ENCODE data around the gene POLR1H. TPM values are rescaled to one million over a fixed set of nuclear protein-coding genes. Genes with fewer than 3 reads are reported as not detected.

POLR1H gene
- total and polyA plus RNA-seq, 5 donors from 2014 or later: 37.8 to 133 (median 120) TPM

GRCh38 chr6:30100585-30101443 is 39.7 kb downstream of the POLR1H start:
- H3K4me1 Mint-ChIP-seq: peaks cover 14 to 57% (median 32%) of the 10 kb centered on the region in 4 donors
- no peaks in the 10 kb centered on the region for H3K9me3 ChIP-seq (ENCODE audit: control insufficient read depth in 2 of 2, low read length in 2 of 2)
- H3K27ac Mint-ChIP-seq: peak overlapping the region in 2 of 3 donors; percentile 8 to 59
- peaks cover 0 to 3% (median 0%) of the 10 kb centered on the region in 7 donors for H3K9me3 Mint-ChIP-seq
- H3K36me3 Mint-ChIP-seq: no peaks in the 10 kb centered on the region
- DNase-seq (peak in 2 of 3 donors; percentile 10 to 13), ATAC-seq (ENCODE audit: low read depth in 2 of 2) (no peak)
- peak overlapping the region; percentile 73 for H3K4me3 ChIP-seq (ENCODE audit: low read depth, low read length)
- H3K36me3 ChIP-seq (ENCODE audit: control insufficient read depth, insufficient read depth, low read length): no peaks in the 10 kb centered on the region
- H3K27ac ChIP-seq (ENCODE audit: insufficient read depth, low read length, poor library complexity, severe bottlenecking): no peak overlapping the region
- peaks cover 52% of the 10 kb centered on the region for H3K27me3 ChIP-seq (ENCODE audit: control insufficient read depth, insufficient read depth, low read length)
- peaks cover 37% of the 10 kb centered on the region for H3K4me1 ChIP-seq (ENCODE audit: control insufficient read depth, insufficient read depth, low read length, poor library complexity, severe bottlenecking)
- H3K27me3 Mint-ChIP-seq: peaks cover 81% of the 10 kb centered on the region
- peak overlapping the region; percentile 66 to 92 (median 90) for H3K4me3 Mint-ChIP-seq

- Mint-ChIP-seq H3K9me3 (peaks cover 0 to 3% (median 0%) of the 10 kb centered on the region in 7 donors), H3K4me1 (peaks cover 14 to 57% (median 32%) of the 10 kb centered on the region in 4 donors), H3K4me3 (peak overlapping the region; percentile 71 to 92 (median 90)), H3K27ac (peak overlapping the region; percentile 4 to 64 (median 59)), H3K27me3 (peaks cover 83% of the 10 kb centered on the region), H3K36me3 (no peaks in the 10 kb centered on the region)
- peak overlapping the region; percentile 73 for H3K4me3 ChIP-seq (ENCODE audit: low read depth, low read length)
- peak; percentile 27 to 69 (median 55) for DNase-seq
- H3K36me3 ChIP-seq (ENCODE audit: control insufficient read depth, insufficient read depth, low read length): no peaks in the 10 kb centered on the region
- peak; percentile 26 to 38 for ATAC-seq (ENCODE audit: low read depth in 2 of 2)
- peaks cover 49% of the 10 kb centered on the region for H3K27me3 ChIP-seq (ENCODE audit: control insufficient read depth, insufficient read depth, low read length)
- no peaks in the 10 kb centered on the region for H3K9me3 ChIP-seq (ENCODE audit: control insufficient read depth in 2 of 2, low read length in 2 of 2)
- H3K27ac ChIP-seq (ENCODE audit: insufficient read depth, low read length, poor library complexity, severe bottlenecking): no peak overlapping the region
- peaks cover 37% of the 10 kb centered on the region for H3K4me1 ChIP-seq (ENCODE audit: control insufficient read depth, insufficient read depth, low read length, poor library complexity, severe bottlenecking)
Observed at GRCh38 chr6:30101444-30102413, 40.7 kb downstream of the POLR1H start.

DNA sequence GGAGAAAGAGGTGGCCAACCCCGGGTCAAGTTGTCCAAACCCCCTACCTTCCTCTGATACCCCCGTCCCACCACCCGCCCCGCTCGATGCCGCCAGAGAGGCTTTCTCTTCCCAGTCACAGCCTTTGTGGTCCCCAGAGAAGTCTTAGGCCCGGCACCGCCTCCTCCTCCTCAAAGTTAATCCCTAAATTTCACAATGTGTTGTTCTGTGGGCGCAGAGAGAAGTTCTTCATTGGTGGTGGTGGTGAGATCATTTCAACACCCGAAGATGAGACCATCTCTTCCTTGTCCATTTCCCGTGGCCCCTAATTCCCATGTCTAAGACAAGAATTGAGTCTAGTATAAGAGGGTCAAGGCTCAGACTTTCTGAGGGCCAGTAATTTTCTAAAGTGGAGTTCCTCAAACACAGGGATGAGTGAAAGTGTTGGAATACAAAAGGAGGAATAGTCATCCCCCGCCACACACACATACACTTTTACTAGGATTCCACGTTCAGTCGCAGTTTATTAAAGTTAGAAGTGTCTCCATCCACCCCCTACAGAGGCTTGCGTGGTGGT is 41.4 kb downstream of the POLR1H start:
- peaks cover 0 to 1% (median 0%) of the 10 kb centered on the region in 7 donors for H3K9me3 Mint-ChIP-seq
- H3K4me3 ChIP-seq (ENCODE audit: low read depth, low read length): peak overlapping the region; percentile 67
- peaks cover 84% of the 10 kb centered on the region for H3K27me3 Mint-ChIP-seq

GRCh38 chr6:30102970-30103871 is 42.2 kb downstream of the POLR1H start:
- Histone ChIP-seq H3K4me1 (ENCODE audit: control insufficient read depth, insufficient read depth, low read length, poor library complexity, severe bottlenecking) (peaks cover 37% of the 10 kb centered on the region), H3K27ac (ENCODE audit: insufficient read depth, low read length, poor library complexity, severe bottlenecking) (peak overlapping the region; percentile 53), H3K4me3 (ENCODE audit: low read depth, low read length) (peak overlapping the region; percentile 67), H3K9me3 (ENCODE audit: control insufficient read depth in 2 of 2, low read length in 2 of 2) (no peaks in the 10 kb centered on the region), H3K36me3 (ENCODE audit: control insufficient read depth, insufficient read depth, low read length) (no peaks in the 10 kb centered on the region), H3K27me3 (ENCODE audit: control insufficient read depth, insufficient read depth, low read length) (peaks cover 38% of the 10 kb centered on the region)
- peak overlapping the region; percentile 71 to 94 (median 90) for H3K4me3 Mint-ChIP-seq
- peak overlapping the region; percentile 18 to 90 (median 62) for H3K27ac Mint-ChIP-seq
- peaks cover 0 to 1% (median 0%) of the 10 kb centered on the region in 7 donors for H3K9me3 Mint-ChIP-seq
- ATAC-seq (ENCODE audit: low read depth in 2 of 2): peak; percentile 84 to 86
- DNase-seq: peak; percentile 70 to 91 (median 84)
- H3K27me3 Mint-ChIP-seq: peaks cover 84% of the 10 kb centered on the region
- H3K4me1 Mint-ChIP-seq: peaks cover 14 to 46% (median 29%) of the 10 kb centered on the region in 4 donors
- H3K36me3 Mint-ChIP-seq: no peaks in the 10 kb centered on the region

More for the DNA sequence above, 41.4 kb downstream of the POLR1H start:
- peak; percentile 19 to 28 for ATAC-seq (ENCODE audit: low read depth in 2 of 2)
- DNase-seq: no peak
- H3K27me3 ChIP-seq (ENCODE audit: control insufficient read depth, insufficient read depth, low read length): peaks cover 42% of the 10 kb centered on the region
- H3K4me1 Mint-ChIP-seq: peaks cover 14 to 53% (median 32%) of the 10 kb centered on the region in 4 donors
- peaks cover 37% of the 10 kb centered on the region for H3K4me1 ChIP-seq (ENCODE audit: control insufficient read depth, insufficient read depth, low read length, poor library complexity, severe bottlenecking)
- H3K27ac ChIP-seq (ENCODE audit: insufficient read depth, low read length, poor library complexity, severe bottlenecking): peak overlapping the region; percentile 53
- H3K4me3 Mint-ChIP-seq: peak overlapping the region; percentile 71 to 94 (median 90)
- no peaks in the 10 kb centered on the region for H3K36me3 ChIP-seq (ENCODE audit: control insufficient read depth, insufficient read depth, low read length)
- peak overlapping the region; percentile 18 to 90 (median 78) for H3K27ac Mint-ChIP-seq
- H3K36me3 Mint-ChIP-seq: no peaks in the 10 kb centered on the region
- no peaks in the 10 kb centered on the region for H3K9me3 ChIP-seq (ENCODE audit: control insufficient read depth in 2 of 2, low read length in 2 of 2)

DNA sequence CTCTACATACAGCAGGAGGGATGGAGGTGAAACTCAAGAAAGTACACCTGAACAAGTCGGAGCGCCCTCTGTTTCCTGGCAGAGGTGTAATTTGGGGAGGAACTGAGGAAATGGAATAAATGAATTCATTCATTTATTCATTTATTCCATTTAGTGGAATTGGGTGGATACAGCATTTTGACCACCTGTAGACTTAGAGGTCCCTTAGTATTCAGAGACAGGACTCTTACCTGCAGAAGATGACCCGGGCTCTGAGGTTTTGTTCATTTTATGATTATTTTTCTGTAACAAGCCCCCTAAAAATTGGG is 42.8 kb downstream of the POLR1H start:
- Histone ChIP-seq H3K4me1 (ENCODE audit: control insufficient read depth, insufficient read depth, low read length, poor library complexity, severe bottlenecking) (peaks cover 37% of the 10 kb centered on the region), H3K36me3 (ENCODE audit: control insufficient read depth, insufficient read depth, low read length) (no peaks in the 10 kb centered on the region), H3K27me3 (ENCODE audit: control insufficient read depth, insufficient read depth, low read length) (peaks cover 35% of the 10 kb centered on the region), H3K4me3 (ENCODE audit: low read depth, low read length) (peak overlapping the region; percentile 67), H3K27ac (ENCODE audit: insufficient read depth, low read length, poor library complexity, severe bottlenecking) (no peak overlapping the region), H3K9me3 (ENCODE audit: control insufficient read depth in 2 of 2, low read length in 2 of 2) (no peaks in the 10 kb centered on the region)
- no peak for ATAC-seq (ENCODE audit: low read depth in 2 of 2)
- H3K27me3 Mint-ChIP-seq: peaks cover 84% of the 10 kb centered on the region
- H3K36me3 Mint-ChIP-seq: no peaks in the 10 kb centered on the region
- H3K27ac Mint-ChIP-seq: peak overlapping the region in 1 of 3 donors; percentile 62
- peak overlapping the region; percentile 71 to 94 (median 90) for H3K4me3 Mint-ChIP-seq
- peaks cover 14 to 41% (median 29%) of the 10 kb centered on the region in 4 donors for H3K4me1 Mint-ChIP-seq
- no peak for DNase-seq
- peaks cover 0 to 1% (median 0%) of the 10 kb centered on the region in 7 donors for H3K9me3 Mint-ChIP-seq

DNA sequence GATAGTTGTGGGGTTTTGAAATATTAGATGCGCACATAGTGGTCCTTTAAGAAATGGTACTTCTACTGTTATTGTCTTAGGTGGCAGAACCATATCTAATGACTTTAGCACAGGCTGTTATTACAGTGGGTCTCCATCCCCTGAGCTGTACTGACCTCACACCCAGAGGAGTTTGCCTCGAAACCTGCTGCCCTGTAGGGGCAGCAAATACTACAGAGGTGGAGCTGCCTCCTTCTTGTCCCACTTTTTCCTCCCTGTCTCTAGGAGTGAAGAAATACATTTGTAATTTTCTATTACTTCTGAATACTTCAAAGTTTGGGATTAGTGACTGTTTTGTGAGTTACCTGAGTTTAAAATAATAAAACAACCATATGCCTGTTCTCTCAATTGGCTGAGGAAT is 43.6 kb downstream of the POLR1H start:
- H3K4me3 ChIP-seq (ENCODE audit: low read depth, low read length): no peak overlapping the region
- peaks cover 33% of the 10 kb centered on the region for H3K27me3 ChIP-seq (ENCODE audit: control insufficient read depth, insufficient read depth, low read length)
- DNase-seq (no peak), ATAC-seq (ENCODE audit: low read depth in 2 of 2) (no peak)
- H3K27me3 Mint-ChIP-seq: peaks cover 80% of the 10 kb centered on the region
- no peaks in the 10 kb centered on the region for H3K36me3 ChIP-seq (ENCODE audit: control insufficient read depth, insufficient read depth, low read length)
- H3K9me3 Mint-ChIP-seq: peaks cover 0 to 1% (median 0%) of the 10 kb centered on the region in 7 donors
- H3K4me3 Mint-ChIP-seq: peak overlapping the region in 1 of 4 donors; percentile 32
- no peak overlapping the region for H3K27ac ChIP-seq (ENCODE audit: insufficient read depth, low read length, poor library complexity, severe bottlenecking)
- peaks cover 37% of the 10 kb centered on the region for H3K4me1 ChIP-seq (ENCODE audit: control insufficient read depth, insufficient read depth, low read length, poor library complexity, severe bottlenecking)
- H3K9me3 ChIP-seq (ENCODE audit: control insufficient read depth in 2 of 2, low read length in 2 of 2): no peaks in the 10 kb centered on the region
- peaks cover 12 to 37% (median 27%) of the 10 kb centered on the region in 4 donors for H3K4me1 Mint-ChIP-seq
- no peaks in the 10 kb centered on the region for H3K36me3 Mint-ChIP-seq
- H3K27ac Mint-ChIP-seq: no peak overlapping the region
